ENCODE data around the gene PPP1R1B. TPM values are rescaled to one million over a fixed set of nuclear protein-coding genes. Genes with fewer than 3 reads are reported as not detected.

The PPP1R1B gene
- total RNA-seq = under 1 TPM in 4 of 5 donors, not detected in 1; 0.12 to 0.35 (median 0.18) TPM
- not detected for total RNA-seq (2013)
- 0 to 0.17 (median 0) reads per million in 29 experiments for total RNA-seq

DNA sequence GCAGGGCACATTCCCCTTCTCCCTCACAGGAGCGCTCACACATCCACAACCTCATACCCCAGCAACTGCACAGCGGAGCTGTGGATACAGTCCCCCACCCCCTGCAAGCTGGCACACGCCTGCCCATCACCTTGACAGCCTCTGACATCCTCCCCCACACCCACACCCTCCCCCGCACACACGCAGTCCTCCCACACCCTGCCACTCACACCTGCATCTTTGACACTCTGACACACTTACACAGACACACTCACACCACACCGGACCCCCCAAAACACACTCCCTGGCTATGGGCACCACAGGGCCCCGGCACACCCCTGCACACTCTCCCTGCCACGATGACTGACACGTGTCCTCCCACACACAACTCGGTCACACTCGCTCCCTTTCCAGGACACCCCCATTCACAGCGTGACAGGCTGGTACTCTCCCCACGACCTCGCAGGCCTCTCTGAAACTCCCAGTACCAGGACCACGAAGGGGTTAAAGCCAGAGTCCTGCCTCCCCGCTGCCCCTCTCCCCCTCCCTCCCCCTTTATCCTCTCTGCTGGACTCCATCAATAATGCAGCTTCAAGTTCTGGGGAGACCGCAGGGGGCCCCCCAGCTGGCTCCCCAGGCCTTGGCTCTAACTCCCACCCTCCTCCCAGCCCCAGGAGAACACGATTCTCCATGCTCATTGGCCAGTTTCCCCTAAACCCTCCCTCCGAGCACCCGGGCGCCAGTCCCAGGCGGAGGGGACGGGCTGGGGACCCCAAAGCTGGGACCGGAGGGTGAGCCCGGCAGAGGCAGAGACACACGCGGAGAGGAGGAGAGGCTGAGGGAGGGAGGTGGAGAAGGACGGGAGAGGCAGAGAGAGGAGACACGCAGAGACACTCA lies at the start of gene PPP1R1B:
Gene PPP1R1B, plus strand, starts transcription at position 782 of the 876 bp plus-strand sequence. CDS start 441 bp downstream, outside the sequence.
- Histone ChIP-seq H3K36me3 (ENCODE audit: control insufficient read depth in 2 of 2, extremely low read depth in 1 of 2, insufficient read depth in 1 of 2, low read length in 1 of 2) (no peaks in the 10 kb centered on the region), H3K27ac (ENCODE audit: low read length) (no peak within 1 kb of the TSS), H3K4me3 (ENCODE audit: control insufficient read depth in 1 of 2, extremely low read depth in 1 of 2, low read length in 1 of 2) (peak within 1 kb of the TSS in 1 of 2 donors; percentile 59), H3K4me1 (ENCODE audit: control insufficient read depth in 1 of 2, extremely low read depth in 1 of 2, insufficient read depth in 2 of 2, low read length in 2 of 2) (peaks cover 14 to 43% of the 10 kb centered on the region in 2 experiments), H3K9me3 (no peaks in the 10 kb centered on the region), H3K27me3 (replicated peaks in 1 of 2; ENCODE audit: control insufficient read depth in 2 of 2, extremely low read depth in 1 of 2, insufficient read depth in 2 of 2, low read length in 1 of 2) (peaks cover 0 to 75% of the 10 kb centered on the region in 2 experiments)
- ChIA-PET CTCF (no interaction called here), POLR2A (interaction anchor here in 1 of 2 donors (0.7 kb wide), 1 partner anchor 235 kb away, joined by 3 read pairs; no protein-coding TSS in a partner anchor)
- Mint-ChIP-seq H3K4me1 (peaks cover 27 to 40% (median 33%) of the 10 kb centered on the region in 3 donors), H3K9me3 (no peaks in the 10 kb centered on the region), H3K4me3 (peak within 1 kb of the TSS; percentile 46 to 66 (median 49)), H3K27me3 (peaks cover 35 to 39% of the 10 kb centered on the region in 2 donors), H3K27ac (no peak within 1 kb of the TSS), H3K36me3 (no peaks in the 10 kb centered on the region)
- no peak for DNase-seq
- 20% methylated on average over 22 of the region's 29 CpGs for WGBS (ENCODE audit: insufficient coverage)
- ATAC-seq (replicated peaks in 1 of 4) = no peak

DNA sequence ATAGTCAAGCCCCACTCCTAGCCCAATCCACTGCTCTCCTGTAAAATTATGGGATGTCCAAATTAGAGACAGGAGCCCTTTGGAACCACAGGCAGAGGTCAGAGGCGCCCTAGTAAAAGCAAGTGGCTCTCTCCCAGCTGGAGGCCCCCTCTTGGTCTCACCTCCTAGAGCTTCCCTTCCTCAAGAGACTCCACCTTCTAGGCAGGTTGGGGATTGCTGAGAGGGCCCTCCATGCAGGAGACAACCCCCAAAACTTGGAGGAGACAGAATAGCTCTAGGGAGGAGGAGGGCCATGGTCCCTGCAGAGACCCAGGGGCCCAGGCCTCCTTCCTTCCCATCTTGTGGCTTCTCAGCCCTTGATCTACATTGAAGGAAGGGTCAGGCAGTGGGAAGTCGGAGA lies 48.5 kb upstream of the PPP1R1B start:
- Mint-ChIP-seq H3K4me1 (peaks cover 0 to 6% (median 2%) of the 10 kb centered on the region in 3 donors), H3K36me3 (peaks cover 9% of the 10 kb centered on the region), H3K4me3 (no peak overlapping the region), H3K9me3 (no peaks in the 10 kb centered on the region), H3K27me3 (peaks cover 3 to 10% of the 10 kb centered on the region in 2 donors), H3K27ac (no peak overlapping the region)
- POLR2A ChIA-PET = interaction anchor here in 1 of 2 donors (0.5 kb wide), 1 partner anchor 397 kb away, joined by 12 read pairs; no protein-coding TSS in a partner anchor
- DNase-seq = no peak
- Histone ChIP-seq H3K36me3 (ENCODE audit: control insufficient read depth in 2 of 2, extremely low read depth in 1 of 2, insufficient read depth in 1 of 2, low read length in 1 of 2) (no peaks in the 10 kb centered on the region), H3K27me3 (replicated peaks in 1 of 2; ENCODE audit: control insufficient read depth in 2 of 2, extremely low read depth in 1 of 2, insufficient read depth in 2 of 2, low read length in 1 of 2) (peaks cover 0 to 15% of the 10 kb centered on the region in 2 experiments), H3K9me3 (no peaks in the 10 kb centered on the region), H3K27ac (ENCODE audit: low read length) (no peak overlapping the region), H3K4me1 (ENCODE audit: control insufficient read depth in 1 of 2, extremely low read depth in 1 of 2, insufficient read depth in 2 of 2, low read length in 2 of 2) (peaks cover 0 to 9% of the 10 kb centered on the region in 2 experiments), H3K4me3 (ENCODE audit: control insufficient read depth in 1 of 2, extremely low read depth in 1 of 2, low read length in 1 of 2) (no peak overlapping the region)
- ATAC-seq (replicated peaks in 1 of 4) = no peak
- CTCF ChIA-PET = no interaction called here
- no CpG with 5 or more reads among the region's 2 CpGs for WGBS (ENCODE audit: insufficient coverage)

DNA sequence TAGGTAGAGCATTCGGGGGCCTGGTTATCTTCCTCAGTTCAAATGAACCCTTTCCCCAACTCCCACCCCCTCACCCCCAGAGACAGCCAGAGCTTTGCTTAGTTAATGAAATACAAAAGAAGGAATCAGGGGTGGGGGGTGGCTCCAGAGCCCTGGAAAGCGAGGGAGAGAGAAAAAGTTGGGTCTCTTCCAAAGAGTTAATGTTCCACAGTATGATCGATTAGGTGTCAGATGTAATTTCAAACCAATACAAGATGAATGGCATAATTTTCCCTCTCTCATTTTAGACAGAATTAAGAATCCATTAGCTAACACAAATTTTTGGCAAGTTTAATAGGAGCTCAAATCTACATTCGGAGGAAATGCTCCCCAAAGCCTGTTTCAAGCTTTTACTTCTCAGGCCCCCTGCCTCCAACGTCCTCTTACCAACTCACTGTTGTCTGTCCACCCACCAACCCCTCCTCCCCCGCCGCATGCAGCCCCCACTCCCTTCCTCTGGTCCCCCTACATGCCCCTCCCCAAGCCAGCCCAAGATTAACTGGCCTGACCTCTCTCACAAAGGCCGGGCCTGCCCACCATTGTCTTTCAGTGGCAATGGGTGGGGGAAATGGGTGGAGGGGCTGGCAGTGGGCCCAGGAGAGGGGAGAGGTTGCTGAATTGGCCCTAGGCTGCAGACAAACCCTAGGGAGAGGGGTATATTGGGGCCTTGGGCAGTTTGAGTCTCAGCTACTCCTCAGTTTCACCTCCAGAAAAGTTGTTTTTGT lies 47.3 kb upstream of the PPP1R1B start:
- Mint-ChIP-seq H3K4me3 (no peak overlapping the region), H3K4me1 (peaks cover 0 to 3% (median 0%) of the 10 kb centered on the region in 3 donors), H3K9me3 (no peaks in the 10 kb centered on the region), H3K27ac (no peak overlapping the region), H3K27me3 (peaks cover 3 to 6% of the 10 kb centered on the region in 2 donors), H3K36me3 (peaks cover 16% of the 10 kb centered on the region)
- no peak overlapping the region for H3K27ac ChIP-seq (ENCODE audit: low read length)
- ChIA-PET CTCF (no interaction called here), POLR2A (interaction anchor here in 1 of 2 donors (0.6 kb wide), 1 partner anchor 28 kb away, joined by 3 read pairs; no protein-coding TSS in a partner anchor)
- no peak overlapping the region for H3K4me3 ChIP-seq (ENCODE audit: control insufficient read depth in 1 of 2, extremely low read depth in 1 of 2, low read length in 1 of 2)
- no peaks in the 10 kb centered on the region for H3K9me3 ChIP-seq
- no peak for DNase-seq
- 56% methylated on average over 2 of the region's 8 CpGs for WGBS (ENCODE audit: insufficient coverage)
- H3K36me3 ChIP-seq (ENCODE audit: control insufficient read depth in 2 of 2, extremely low read depth in 1 of 2, insufficient read depth in 1 of 2, low read length in 1 of 2) = no peaks in the 10 kb centered on the region
- no peaks in the 10 kb centered on the region for H3K4me1 ChIP-seq (ENCODE audit: control insufficient read depth in 1 of 2, extremely low read depth in 1 of 2, insufficient read depth in 2 of 2, low read length in 2 of 2)
- peaks cover 0 to 6% of the 10 kb centered on the region in 2 experiments for H3K27me3 ChIP-seq (replicated peaks in 1 of 2; ENCODE audit: control insufficient read depth in 2 of 2, extremely low read depth in 1 of 2, insufficient read depth in 2 of 2, low read length in 1 of 2)
- ATAC-seq (replicated peaks in 1 of 4) = no peak

DNA sequence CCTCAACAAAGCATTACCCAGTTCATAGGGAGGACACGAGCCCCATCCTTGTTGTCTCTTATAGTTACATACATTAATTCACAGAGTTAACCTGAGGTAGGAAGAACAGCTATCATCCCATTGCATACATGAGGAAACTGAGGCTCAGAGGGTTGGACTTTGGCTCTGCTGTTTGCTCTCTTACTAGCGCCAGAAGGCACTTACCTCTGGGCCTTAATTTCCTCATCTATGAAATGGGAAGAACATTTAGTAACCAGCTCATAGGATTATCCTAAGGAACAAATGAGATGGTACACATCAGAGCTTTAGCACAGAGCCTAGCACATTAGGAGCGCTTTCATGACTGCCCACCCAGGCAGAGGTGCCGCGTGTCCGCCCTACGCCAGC lies 46.7 kb upstream of the PPP1R1B start:
- H3K27ac Mint-ChIP-seq = no peak overlapping the region
- POLR2A ChIA-PET = interaction anchor here in 1 of 2 donors (0.6 kb wide), 1 partner anchor 29 kb away, joined by 3 read pairs; no protein-coding TSS in a partner anchor
- no peak overlapping the region for H3K27ac ChIP-seq (ENCODE audit: low read length)
- no peak overlapping the region for H3K4me3 Mint-ChIP-seq
- 96% methylated on average over 5 of the region's 7 CpGs for WGBS (ENCODE audit: insufficient coverage)
- H3K4me3 ChIP-seq (ENCODE audit: control insufficient read depth in 1 of 2, extremely low read depth in 1 of 2, low read length in 1 of 2) = no peak overlapping the region
- no peaks in the 10 kb centered on the region for H3K9me3 ChIP-seq
- H3K27me3 Mint-ChIP-seq = peaks cover 2 to 6% of the 10 kb centered on the region in 2 donors
- ATAC-seq (replicated peaks in 1 of 4) (no peak), DNase-seq (no peak)
- peaks cover 18% of the 10 kb centered on the region for H3K36me3 Mint-ChIP-seq
- no peaks in the 10 kb centered on the region for H3K9me3 Mint-ChIP-seq
- peaks cover 0 to 6% of the 10 kb centered on the region in 2 experiments for H3K27me3 ChIP-seq (replicated peaks in 1 of 2; ENCODE audit: control insufficient read depth in 2 of 2, extremely low read depth in 1 of 2, insufficient read depth in 2 of 2, low read length in 1 of 2)
- H3K4me1 ChIP-seq (ENCODE audit: control insufficient read depth in 1 of 2, extremely low read depth in 1 of 2, insufficient read depth in 2 of 2, low read length in 2 of 2) = no peaks in the 10 kb centered on the region
- H3K4me1 Mint-ChIP-seq = peaks cover 0 to 2% (median 0%) of the 10 kb centered on the region in 3 donors
- CTCF ChIA-PET = no interaction called here
- no peaks in the 10 kb centered on the region for H3K36me3 ChIP-seq (ENCODE audit: control insufficient read depth in 2 of 2, extremely low read depth in 1 of 2, insufficient read depth in 1 of 2, low read length in 1 of 2)

DNA sequence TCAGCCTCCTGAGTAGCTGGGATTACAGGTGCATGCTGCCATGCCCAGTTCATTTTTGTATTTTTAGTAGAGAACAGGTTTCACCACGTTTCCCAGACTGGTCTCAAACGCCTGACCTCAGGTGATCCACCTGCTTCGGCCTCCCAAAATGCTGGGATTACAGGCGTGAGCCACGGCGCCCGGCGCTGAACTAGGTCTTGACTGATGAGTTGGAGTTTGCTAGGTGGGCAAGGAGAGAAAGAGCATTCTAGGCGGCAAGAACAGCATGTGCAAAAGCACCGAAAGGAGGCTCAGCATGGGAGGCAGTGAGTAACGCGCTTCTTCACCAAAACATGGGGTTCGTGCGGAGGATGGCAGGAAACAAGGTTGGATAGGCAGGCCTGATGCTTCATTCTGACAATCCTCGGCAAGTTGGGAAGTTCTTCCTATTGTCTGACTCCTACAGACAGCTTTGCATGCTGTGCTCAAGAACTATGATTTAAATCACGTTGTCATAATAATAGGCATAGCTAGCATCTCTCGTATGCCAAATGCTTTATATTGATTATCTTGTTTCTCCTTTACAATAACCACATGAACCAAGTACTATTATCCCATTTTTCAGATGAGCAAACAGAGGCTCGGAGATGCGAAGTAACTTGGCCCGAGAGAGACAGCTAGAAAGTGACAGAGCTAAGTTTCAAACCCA lies 45.5 kb upstream of the PPP1R1B start:
- Histone ChIP-seq H3K36me3 (ENCODE audit: control insufficient read depth in 2 of 2, extremely low read depth in 1 of 2, insufficient read depth in 1 of 2, low read length in 1 of 2) (no peaks in the 10 kb centered on the region), H3K4me1 (ENCODE audit: control insufficient read depth in 1 of 2, extremely low read depth in 1 of 2, insufficient read depth in 2 of 2, low read length in 2 of 2) (no peaks in the 10 kb centered on the region), H3K27ac (ENCODE audit: low read length) (no peak overlapping the region), H3K4me3 (ENCODE audit: control insufficient read depth in 1 of 2, extremely low read depth in 1 of 2, low read length in 1 of 2) (no peak overlapping the region), H3K27me3 (replicated peaks in 1 of 2; ENCODE audit: control insufficient read depth in 2 of 2, extremely low read depth in 1 of 2, insufficient read depth in 2 of 2, low read length in 1 of 2) (peaks cover 0 to 6% of the 10 kb centered on the region in 2 experiments), H3K9me3 (no peaks in the 10 kb centered on the region)
- no peak for ATAC-seq (replicated peaks in 1 of 4)
- no peaks in the 10 kb centered on the region for H3K4me1 Mint-ChIP-seq
- ChIA-PET CTCF (no interaction called here), POLR2A (interaction anchor here in 1 of 2 donors (0.6 kb wide), 1 partner anchor 86 kb away, joined by 10 read pairs; no protein-coding TSS in a partner anchor)
- no peak for DNase-seq
- 90% methylated on average over 16 of the region's 20 CpGs for WGBS (ENCODE audit: insufficient coverage)
- H3K4me3 Mint-ChIP-seq = no peak overlapping the region
- no peaks in the 10 kb centered on the region for H3K9me3 Mint-ChIP-seq
- H3K27ac Mint-ChIP-seq = no peak overlapping the region
- peaks cover 18% of the 10 kb centered on the region for H3K36me3 Mint-ChIP-seq
- H3K27me3 Mint-ChIP-seq = peaks cover 0 to 6% of the 10 kb centered on the region in 2 donors

DNA sequence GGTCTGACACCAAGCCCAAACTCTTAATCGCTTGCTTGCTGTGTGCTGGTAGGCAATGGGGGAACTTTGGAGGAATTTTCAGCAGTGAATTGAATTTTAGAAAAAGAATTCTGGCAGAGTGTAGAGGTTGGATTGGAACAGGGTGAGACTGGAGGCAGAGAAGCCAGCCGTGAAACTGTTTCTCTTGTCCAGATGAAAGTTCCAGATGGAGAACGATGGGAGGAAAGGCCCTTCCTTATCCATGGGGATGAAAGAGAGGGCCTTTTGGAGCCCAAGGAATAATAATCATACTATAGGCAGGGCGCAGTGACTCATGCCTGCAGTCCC lies 45.0 kb upstream of the PPP1R1B start:
- H3K27ac ChIP-seq (ENCODE audit: low read length) = no peak overlapping the region
- peaks cover 0 to 6% of the 10 kb centered on the region in 2 experiments for H3K27me3 ChIP-seq (replicated peaks in 1 of 2; ENCODE audit: control insufficient read depth in 2 of 2, extremely low read depth in 1 of 2, insufficient read depth in 2 of 2, low read length in 1 of 2)
- Mint-ChIP-seq H3K9me3 (no peaks in the 10 kb centered on the region), H3K27me3 (peaks cover under 1 to 5% of the 10 kb centered on the region in 2 donors), H3K27ac (no peak overlapping the region), H3K4me1 (no peaks in the 10 kb centered on the region), H3K4me3 (no peak overlapping the region), H3K36me3 (peaks cover 18% of the 10 kb centered on the region)
- H3K4me1 ChIP-seq (ENCODE audit: control insufficient read depth in 1 of 2, extremely low read depth in 1 of 2, insufficient read depth in 2 of 2, low read length in 2 of 2) = no peaks in the 10 kb centered on the region
- H3K9me3 ChIP-seq = no peaks in the 10 kb centered on the region
- WGBS (ENCODE audit: insufficient coverage) = 89% methylated on average over 3 of the region's 4 CpGs
- POLR2A ChIA-PET = no interaction called here
- ATAC-seq (replicated peaks in 1 of 4) (no peak), DNase-seq (no peak)
- no peak overlapping the region for H3K4me3 ChIP-seq (ENCODE audit: control insufficient read depth in 1 of 2, extremely low read depth in 1 of 2, low read length in 1 of 2)
- H3K36me3 ChIP-seq (ENCODE audit: control insufficient read depth in 2 of 2, extremely low read depth in 1 of 2, insufficient read depth in 1 of 2, low read length in 1 of 2) = no peaks in the 10 kb centered on the region
- CTCF ChIA-PET = no interaction called here
